Measurements from ENCODE around the gene C6orf163. TPM values are rescaled to one million over a fixed set of nuclear protein-coding genes. Genes with fewer than 3 reads are reported as not detected.
"Not testable (repeated sequence)": the region's sequence is repeated elsewhere in the genome, so short reads cannot be mapped to it uniquely, and the experiment has no call there.

Gene C6orf163
- total RNA-seq, result 3.8 and 5.1 TPM in 2 replicates
- long read RNA-seq, partial matches to known transcripts, result 0 of 1 reads
- long read RNA-seq, other reads (novel, unspliced or antisense), result 1 of 1 reads

- Mint-ChIP-seq H3K27ac (ENCODE audit: unreplicated experiment) (no peak within 1 kb of the TSS), H3K27me3 (ENCODE audit: unreplicated experiment) (no peaks in the 10 kb centered on the region), H3K4me3 (ENCODE audit: unreplicated experiment) (no peak within 1 kb of the TSS), H3K36me3 (ENCODE audit: unreplicated experiment) (peaks cover 7% of the 10 kb centered on the region), H3K9me3 (ENCODE audit: unreplicated experiment) (no peaks in the 10 kb centered on the region), H3K4me1 (ENCODE audit: unreplicated experiment) (no peaks in the 10 kb centered on the region)
- no peak for TF ChIP-seq CTCF (IDR thresholded peaks at IDR 0.05)
- DNase-seq (ENCODE audit: extremely low spot score, unreplicated experiment), result no peak
These were observed at the start of gene C6orf163 for GRCh38 chr6:87344731-87345130. TSS of gene C6orf163 (plus strand) at chr6:87344813. CDS start at chr6:87345100, 287 bp downstream.

GRCh38 chr6:87297119-87297518, 47.5 kb upstream of the C6orf163 start:
- Mint-ChIP-seq H3K27me3 (ENCODE audit: unreplicated experiment) (peaks cover 44% of the 10 kb centered on the region), H3K36me3 (ENCODE audit: unreplicated experiment) (no peaks in the 10 kb centered on the region), H3K4me1 (ENCODE audit: unreplicated experiment) (no peaks in the 10 kb centered on the region), H3K4me3 (ENCODE audit: unreplicated experiment) (no peak overlapping the region), H3K27ac (ENCODE audit: unreplicated experiment) (no peak overlapping the region), H3K9me3 (ENCODE audit: unreplicated experiment) (no peaks in the 10 kb centered on the region)
- TF ChIP-seq CTCF (IDR thresholded peaks at IDR 0.05), result no peak
- DNase-seq (ENCODE audit: extremely low spot score, unreplicated experiment), result no peak

GRCh38 chr6:87301277-87301676, 43.3 kb upstream of the C6orf163 start:
- not testable (repeated sequence) for DNase-seq (ENCODE audit: extremely low spot score, unreplicated experiment); H3K4me3 Mint-ChIP-seq (ENCODE audit: unreplicated experiment); H3K9me3 Mint-ChIP-seq (ENCODE audit: unreplicated experiment); H3K4me1 Mint-ChIP-seq (ENCODE audit: unreplicated experiment); H3K27ac Mint-ChIP-seq (ENCODE audit: unreplicated experiment); H3K36me3 Mint-ChIP-seq (ENCODE audit: unreplicated experiment)
- H3K27me3 Mint-ChIP-seq (ENCODE audit: unreplicated experiment), result peaks cover 35% of the 10 kb centered on the region

GRCh38 chr6:87308970-87309369, 35.6 kb upstream of the C6orf163 start:
- Mint-ChIP-seq H3K4me3 (ENCODE audit: unreplicated experiment) (no peak overlapping the region), H3K9me3 (ENCODE audit: unreplicated experiment) (no peaks in the 10 kb centered on the region), H3K4me1 (ENCODE audit: unreplicated experiment) (no peaks in the 10 kb centered on the region), H3K27ac (ENCODE audit: unreplicated experiment) (no peak overlapping the region), H3K36me3 (ENCODE audit: unreplicated experiment) (no peaks in the 10 kb centered on the region), H3K27me3 (ENCODE audit: unreplicated experiment) (peaks cover 31% of the 10 kb centered on the region)
- DNase-seq (ENCODE audit: extremely low spot score, unreplicated experiment), result no peak
- TF ChIP-seq CTCF (IDR thresholded peaks at IDR 0.05), result no peak

GRCh38 chr6:87312860-87313259, 31.8 kb upstream of the C6orf163 start:
- Mint-ChIP-seq H3K36me3 (ENCODE audit: unreplicated experiment) (no peaks in the 10 kb centered on the region), H3K9me3 (ENCODE audit: unreplicated experiment) (no peaks in the 10 kb centered on the region), H3K27ac (ENCODE audit: unreplicated experiment) (no peak overlapping the region), H3K4me3 (ENCODE audit: unreplicated experiment) (no peak overlapping the region), H3K27me3 (ENCODE audit: unreplicated experiment) (peaks cover 42% of the 10 kb centered on the region), H3K4me1 (ENCODE audit: unreplicated experiment) (no peaks in the 10 kb centered on the region)
- DNase-seq (ENCODE audit: extremely low spot score, unreplicated experiment), result no peak
- TF ChIP-seq CTCF (IDR thresholded peaks at IDR 0.05), result no peak

GRCh38 chr6:87315071-87315470, 29.5 kb upstream of the C6orf163 start:
- no peak for TF ChIP-seq CTCF (IDR thresholded peaks at IDR 0.05)
- Mint-ChIP-seq H3K27ac (ENCODE audit: unreplicated experiment) (no peak overlapping the region), H3K27me3 (ENCODE audit: unreplicated experiment) (peaks cover 45% of the 10 kb centered on the region), H3K9me3 (ENCODE audit: unreplicated experiment) (no peaks in the 10 kb centered on the region), H3K4me1 (ENCODE audit: unreplicated experiment) (no peaks in the 10 kb centered on the region), H3K4me3 (ENCODE audit: unreplicated experiment) (no peak overlapping the region), H3K36me3 (ENCODE audit: unreplicated experiment) (no peaks in the 10 kb centered on the region)
- DNase-seq (ENCODE audit: extremely low spot score, unreplicated experiment), result no peak

All from osteocyte (in vitro differentiated cells).